Right lobe of liver (tissue), 4 donors: ENCODE data around the gene RBFOX2.

Experiments
- CTCF ChIP-seq, 4 donors: fragments of 200-600 bp in 3 of 4; fragments of 450-650 bp in 1 of 4; IDR thresholded peaks; one replicate each; pipeline versions ENCODE4 v1.5.1 to v1.8.0; 2016 to 2022; ENCODE audit warnings: antibody characterized with exemption in 4 of 4, mild to moderate bottlenecking in 2 of 4
- POLR2A ChIP-seq: fragments of 450-650 bp; IDR thresholded peaks from one replicate; pipeline ENCODE4 v1.6.1; 2017; ENCODE audit warnings: antibody characterized with exemption, mild to moderate bottlenecking
- donor health status: DM: no; HTN: no; CAD: no.
- donor health status: DM: no; HTN: no; CAD: no.
- donor health status: DM: no; HTN: yes; CAD: no.

GRCh38 chr22:35956850-35957249 is 71.8 kb downstream of the RBFOX2 start:
- no peak for TF ChIP-seq CTCF (IDR thresholded peaks at IDR 0.05)
- TF ChIP-seq POLR2A, result no peak
